MM.1S (cell line): Measurements from ENCODE around the gene PRPS2.

Experiments
- DNase-seq: peaks from one replicate; pipeline ENCODE4 v3.0.0-alpha.2; 2015
- H2AFZ ChIP-seq: fragments of 300-600 bp; sonication (generic); 2 replicates; pipeline ENCODE4 v1.6.0; 2016; ENCODE audit warnings: antibody characterized with exemption, low read length
- H3F3A ChIP-seq: fragments of 300-600 bp; sonication (generic); 2 replicates; pipeline ENCODE4 v1.6.1; 2016; ENCODE audit warnings: mild to moderate bottlenecking, antibody characterized with exemption, low read length, moderate library complexity, mixed read lengths; ENCODE audit not compliant: insufficient read depth
- H3K27ac ChIP-seq: fragments of 300-600 bp; sonication (generic); 2 replicates; pipeline ENCODE4 v1.5.1; 2016; ENCODE audit warnings: mild to moderate bottlenecking, low read length
- H3K27me3 ChIP-seq: fragments of 300-600 bp; sonication (generic); replicated peaks from 2 replicates; pipeline ENCODE4 v1.6.0; 2016; ENCODE audit warnings: low read length; ENCODE audit not compliant: insufficient read depth
- H3K36me3 ChIP-seq: fragments of 300-600 bp; sonication (generic); replicated peaks from 2 replicates; pipeline ENCODE4 v1.6.1; 2016; ENCODE audit warnings: mild to moderate bottlenecking, low read length, mixed read lengths; ENCODE audit not compliant: insufficient read depth
- H3K4me1 ChIP-seq: fragments of 300-600 bp; sonication (generic); 2 replicates; pipeline ENCODE4 v1.6.1; 2016; ENCODE audit warnings: low read length, mixed read lengths
- H3K4me2 ChIP-seq: fragments of 300-600 bp; sonication (generic); 2 replicates; pipeline ENCODE4 v1.6.0; 2016; ENCODE audit warnings: low read depth, low read length
- H3K4me3 ChIP-seq: fragments of 300-600 bp; sonication (generic); 2 replicates; pipeline ENCODE4 v1.5.1; 2016; ENCODE audit warnings: low read length, mixed read lengths
- H3K79me2 ChIP-seq: fragments of 300-600 bp; sonication (generic); 2 replicates; pipeline ENCODE4 v1.6.1; 2016; ENCODE audit warnings: mixed run types, low read length, mixed read lengths
- H3K9ac ChIP-seq: fragments of 300-600 bp; sonication (generic); 2 replicates; pipeline ENCODE4 v1.6.1; 2016; ENCODE audit warnings: low read length, mixed read lengths
- H3K9me2 ChIP-seq: fragments of 300-600 bp; sonication (generic); replicated peaks from 2 replicates; pipeline ENCODE4 v1.6.1; 2016; ENCODE audit warnings: mild to moderate bottlenecking, low read length, mixed read lengths; ENCODE audit not compliant: insufficient read depth
- H3K9me3 ChIP-seq: fragments of 300-600 bp; sonication (generic); replicated peaks from 2 replicates; pipeline ENCODE4 v1.6.1; 2016; ENCODE audit warnings: mild to moderate bottlenecking, low read length, mixed read lengths; ENCODE audit not compliant: insufficient read depth
- H4K20me1 ChIP-seq: fragments of 300-600 bp; sonication (generic); 2 replicates; pipeline ENCODE4 v1.6.1; 2016; ENCODE audit warnings: mild to moderate bottlenecking, low read length, moderate library complexity, mixed read lengths; ENCODE audit not compliant: insufficient read depth
- EZH2 ChIP-seq: fragments of 300-600 bp; sonication (generic); optimal IDR thresholded peaks from 2 replicates; pipeline ENCODE3; 2017; ENCODE audit warnings: low read depth, mild to moderate bottlenecking, antibody characterized with exemption, low read length, mixed read lengths
- EZH2phosphoT487 ChIP-seq: fragments of 300-600 bp; sonication (generic); IDR thresholded peaks from 2 replicates; pipeline ENCODE4 v1.6.1; 2018; ENCODE audit warnings: antibody characterized with exemption, low read length
- TF ChIP-seq, protein P1 (sequence below): fragments of 300-600 bp; sonication (generic); IDR thresholded peaks from 2 replicates; pipeline ENCODE4 v1.5.1; 2016; ENCODE audit warnings: antibody characterized with exemption, low read length, mixed read lengths

Gene PRPS2

DNA sequence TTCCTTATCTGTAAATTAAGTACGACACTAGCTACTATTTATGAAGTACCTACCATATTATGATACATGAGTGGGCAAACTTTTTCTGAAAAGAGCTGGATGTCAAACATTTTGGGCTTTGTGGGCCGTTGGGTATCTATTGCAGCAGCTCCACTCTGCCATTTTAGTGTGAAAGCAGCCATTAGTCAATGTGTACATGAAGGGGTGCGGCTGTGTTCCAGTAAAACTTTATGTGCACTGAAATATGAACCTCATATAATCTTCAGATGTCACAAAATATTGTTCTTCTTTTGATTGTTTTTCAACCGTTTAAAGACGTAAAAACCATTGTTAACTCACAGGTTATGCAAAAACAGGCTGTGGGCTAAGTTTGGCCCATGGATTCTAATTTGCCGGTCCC is 14.1 kb downstream of the PRPS2 start:
- no peak overlapping the region for H2AFZ ChIP-seq
- no peaks in the 10 kb centered on the region for H4K20me1 ChIP-seq
- no peak for DNase-seq
- TF ChIP-seq EZH2phosphoT487 (no peak), EZH2 (no peak)
- TF ChIP-seq, protein P1, sequence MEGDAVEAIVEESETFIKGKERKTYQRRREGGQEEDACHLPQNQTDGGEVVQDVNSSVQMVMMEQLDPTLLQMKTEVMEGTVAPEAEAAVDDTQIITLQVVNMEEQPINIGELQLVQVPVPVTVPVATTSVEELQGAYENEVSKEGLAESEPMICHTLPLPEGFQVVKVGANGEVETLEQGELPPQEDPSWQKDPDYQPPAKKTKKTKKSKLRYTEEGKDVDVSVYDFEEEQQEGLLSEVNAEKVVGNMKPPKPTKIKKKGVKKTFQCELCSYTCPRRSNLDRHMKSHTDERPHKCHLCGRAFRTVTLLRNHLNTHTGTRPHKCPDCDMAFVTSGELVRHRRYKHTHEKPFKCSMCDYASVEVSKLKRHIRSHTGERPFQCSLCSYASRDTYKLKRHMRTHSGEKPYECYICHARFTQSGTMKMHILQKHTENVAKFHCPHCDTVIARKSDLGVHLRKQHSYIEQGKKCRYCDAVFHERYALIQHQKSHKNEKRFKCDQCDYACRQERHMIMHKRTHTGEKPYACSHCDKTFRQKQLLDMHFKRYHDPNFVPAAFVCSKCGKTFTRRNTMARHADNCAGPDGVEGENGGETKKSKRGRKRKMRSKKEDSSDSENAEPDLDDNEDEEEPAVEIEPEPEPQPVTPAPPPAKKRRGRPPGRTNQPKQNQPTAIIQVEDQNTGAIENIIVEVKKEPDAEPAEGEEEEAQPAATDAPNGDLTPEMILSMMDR, result no peak
- H3K9me2 ChIP-seq, result no peaks in the 10 kb centered on the region
- no peaks in the 10 kb centered on the region for H3K36me3 ChIP-seq
- no peaks in the 10 kb centered on the region for H3K9me3 ChIP-seq
- H3K27ac ChIP-seq, result no peak overlapping the region
- no peaks in the 10 kb centered on the region for H3K4me1 ChIP-seq
- H3K27me3 ChIP-seq, result no peaks in the 10 kb centered on the region
- H3F3A ChIP-seq, result no peaks in the 10 kb centered on the region
- H3K79me2 ChIP-seq, result 0 out of 2 replicates have a peak, but pooled peaks cover 2% of the 10 kb centered on the region
- H3K4me2 ChIP-seq, result no peak overlapping the region
- H3K4me3 ChIP-seq, result no peak overlapping the region
- no peak overlapping the region for H3K9ac ChIP-seq

GRCh38 chrX:12811658-12812057 is 20.4 kb downstream of the PRPS2 start:
- H3K79me2 ChIP-seq, result no peaks in the 10 kb centered on the region
- H3K4me3 ChIP-seq, result no peak overlapping the region
- peaks cover 3% of the 10 kb centered on the region; the same call in 1 of the 2 replicates for H3K4me1 ChIP-seq
- no peaks in the 10 kb centered on the region for H4K20me1 ChIP-seq
- DNase-seq, result no peak
- H3K9me3 ChIP-seq, result no peaks in the 10 kb centered on the region
- no peaks in the 10 kb centered on the region; the same call in 1 of the 2 replicates for H3F3A ChIP-seq
- no peak overlapping the region for H3K27ac ChIP-seq
- H3K9ac ChIP-seq, result no peak overlapping the region
- TF ChIP-seq, protein P1, result no peak
- TF ChIP-seq EZH2phosphoT487 (no peak), EZH2 (no peak)
- H2AFZ ChIP-seq, result no peak overlapping the region
- no peaks in the 10 kb centered on the region for H3K27me3 ChIP-seq
- H3K36me3 ChIP-seq, result no peaks in the 10 kb centered on the region
- H3K9me2 ChIP-seq, result no peaks in the 10 kb centered on the region
- H3K4me2 ChIP-seq, result no peak overlapping the region

GRCh38 chrX:12814420-12814819 is 23.2 kb downstream of the PRPS2 start:
- Histone ChIP-seq H4K20me1 (no peaks in the 10 kb centered on the region), H3K4me2 (no peak overlapping the region), H3K27ac (no peak overlapping the region), H2AFZ (no peak overlapping the region), H3K36me3 (no peaks in the 10 kb centered on the region), H3K4me3 (no peak overlapping the region), H3K79me2 (no peaks in the 10 kb centered on the region), H3K4me1 (peaks cover 3% of the 10 kb centered on the region; the same call in 1 of the 2 replicates), H3K9me3 (no peaks in the 10 kb centered on the region), H3K27me3 (no peaks in the 10 kb centered on the region), H3K9me2 (no peaks in the 10 kb centered on the region), H3K9ac (no peak overlapping the region), H3F3A (no peaks in the 10 kb centered on the region; the same call in 1 of the 2 replicates)
- TF ChIP-seq EZH2phosphoT487, result no peak
- TF ChIP-seq, protein P1, result peak; percentile 62
- TF ChIP-seq EZH2, result no peak
- peak; percentile 60 for DNase-seq
